Left ventricle myocardium superior (tissue), 1 donor: ENCODE data around the gene PKN3. TPM values are rescaled to one million over a fixed set of nuclear protein-coding genes. Genes with fewer than 3 reads are reported as not detected.

Experiments
- ATAC-seq: fragments of 200-7000 bp; cut with Tn5 transposase; one replicate; pipeline ENCODE4 v1.9.1; 2020; ENCODE audit warnings: mild to moderate bottlenecking, moderate library complexity
- DNase-seq: peaks from one replicate; pipeline ENCODE4 v3.0.0-alpha.2; 2020
- intact Hi-C: fragments of 100-400 bp; cut with micrococcal nuclease; formaldehyde crosslinking; loops from one replicate; pipeline ENCODE4 v1.11.0; 2022
- total RNA-seq: library from RNA; stranded (reverse); fragmentation: NEBNext Ultra II Directional; extraction: Animal tissue kit (Norgen Biotek cat#: 25700); gene quantifications from one replicate; pipeline ENCODE4 v1.2.1, GENCODE V29; 2021
- donor health status: DM: no; HTN: yes; CAD: no; lungs with severe emphysema.

Gene PKN3
- total RNA-seq, 1 donor from 2014 or later = 5.9 TPM

- ATAC-seq = no peak
- intact Hi-C loops = no loop called here
- peak; percentile 14 for DNase-seq
Measured at GRCh38 chr9:128713941-128714573, 11.8 kb downstream of the PKN3 start.

GRCh38 chr9:128714586-128715435, 12.5 kb downstream of the PKN3 start:
- intact Hi-C loops = no loop called here
- DNase-seq (peak; percentile 15), ATAC-seq (no peak)

GRCh38 chr9:128715436-128715750, 13.1 kb downstream of the PKN3 start:
- ATAC-seq (no peak), DNase-seq (no peak)
- intact Hi-C loops = no loop called here

- ATAC-seq (no peak), DNase-seq (peak; percentile 20)
- intact Hi-C loops = no loop called here
Measured at GRCh38 chr9:128716581-128717254, 14.4 kb downstream of the PKN3 start.

- DNase-seq (peak; percentile 10), ATAC-seq (no peak)
- intact Hi-C loops = no loop called here
Measured at GRCh38 chr9:128718047-128718446, 15.7 kb downstream of the PKN3 start.

- no peak for DNase-seq
- intact Hi-C loops = no loop called here
- no peak for ATAC-seq
Measured at GRCh38 chr9:128718475-128718874, 16.2 kb downstream of the PKN3 start.

GRCh38 chr9:128719919-128720605, 17.8 kb downstream of the PKN3 start:
- DNase-seq (no peak), ATAC-seq (no peak)
- intact Hi-C loops = no loop called here

- intact Hi-C loops = no loop called here
- ATAC-seq = no peak
- no peak for DNase-seq
Measured at GRCh38 chr9:128720841-128721486, 18.7 kb downstream of the PKN3 start.

GRCh38 chr9:128721487-128722010, 19.2 kb downstream of the PKN3 start:
- no peak for ATAC-seq
- DNase-seq = no peak
- intact Hi-C loops = no loop called here

- DNase-seq = no peak
- intact Hi-C loops = no loop called here
- ATAC-seq = no peak
Measured at GRCh38 chr9:128722380-128723351, 20.4 kb downstream of the PKN3 start.

GRCh38 chr9:128723352-128723865, 21.1 kb downstream of the PKN3 start:
- DNase-seq (no peak), ATAC-seq (no peak)
- intact Hi-C loops = no loop called here

GRCh38 chr9:128723866-128724743, 21.8 kb downstream of the PKN3 start, which contains the start of gene ZDHHC12:
TSS of gene ZDHHC12 (minus strand) at chr9:128724127. CDS start at chr9:128724093, 34 bp downstream.
- DNase-seq (peak; percentile 98), ATAC-seq (peak; percentile 94)
- intact Hi-C loops = no loop called here

- DNase-seq = peak; percentile 81
- ATAC-seq = peak; percentile 66
- intact Hi-C loops = no loop called here
Measured at GRCh38 chr9:128724744-128725211, 22.5 kb downstream of the PKN3 start.

GRCh38 chr9:128727640-128728248, 25.4 kb downstream of the PKN3 start:
- ATAC-seq (no peak), DNase-seq (no peak)
- intact Hi-C loops = no loop called here

- ATAC-seq = no peak
- intact Hi-C loops = no loop called here
Measured at GRCh38 chr9:128728298-128728697, 26.0 kb downstream of the PKN3 start.

GRCh38 chr9:128729302-128729701, 27.0 kb downstream of the PKN3 start:
- ATAC-seq (no peak), DNase-seq (no peak)
- intact Hi-C loops = no loop called here

More at GRCh38 chr9:128728298-128728697, 26.0 kb downstream of the PKN3 start:
- DNase-seq = no peak
